Measurements from ENCODE around the gene CBX4.

The CBX4 gene

GRCh38 chr17:79790805-79791734, 48.2 kb downstream of the CBX4 start:
- no peak for TF ChIP-seq ESRRG (CRISPR knock-in tag; IDR thresholded peaks at IDR 0.05)
- TF ChIP-seq ZFP3 (CRISPR knock-in tag; IDR thresholded peaks at IDR 0.05): no peak
- TF ChIP-seq ZNF8 (CRISPR knock-in tag; IDR thresholded peaks at IDR 0.05): no peak
- no peak for TF ChIP-seq TCF4 (CRISPR knock-in tag; IDR thresholded peaks at IDR 0.05; ENCODE audit: borderline replicate concordance)
- no peak for TF ChIP-seq ISL1 (CRISPR knock-in tag; IDR thresholded peaks at IDR 0.05)
- TF ChIP-seq CSRNP3 (CRISPR knock-in tag; IDR thresholded peaks at IDR 0.05): no peak
- no peak for TF ChIP-seq POU6F1 (CRISPR knock-in tag; IDR thresholded peaks at IDR 0.05; ENCODE audit: borderline replicate concordance, low read depth)
- TF ChIP-seq ZFP30 (CRISPR knock-in tag; IDR thresholded peaks at IDR 0.05): no peak
- peak; percentile 1; the same call in 1 of the 3 replicates for ATAC-seq

- TF ChIP-seq ZNF8 (CRISPR knock-in tag; IDR thresholded peaks at IDR 0.05): no peak
- no peak for TF ChIP-seq SNAI2 (CRISPR knock-in tag; IDR thresholded peaks at IDR 0.05)
- no peak for TF ChIP-seq CSRNP3 (CRISPR knock-in tag; IDR thresholded peaks at IDR 0.05)
- TF ChIP-seq OSR1 (CRISPR knock-in tag; IDR thresholded peaks at IDR 0.05): no peak
- no peak for TF ChIP-seq CREB5 (CRISPR knock-in tag; IDR thresholded peaks at IDR 0.05; ENCODE audit: low read depth)
- TF ChIP-seq ZFP3 (CRISPR knock-in tag; IDR thresholded peaks at IDR 0.05): no peak
- no peak for ATAC-seq
Observed at GRCh38 chr17:79789943-79790804, 49.1 kb downstream of the CBX4 start.

- TF ChIP-seq ZFP3 (CRISPR knock-in tag; IDR thresholded peaks at IDR 0.05): no peak
- TF ChIP-seq CSDC2 (CRISPR knock-in tag; IDR thresholded peaks at IDR 0.05): no peak
- no peak for TF ChIP-seq TCF4 (CRISPR knock-in tag; IDR thresholded peaks at IDR 0.05; ENCODE audit: borderline replicate concordance)
- no peak for TF ChIP-seq ISL1 (CRISPR knock-in tag; IDR thresholded peaks at IDR 0.05)
- no peak for TF ChIP-seq GLIS3 (CRISPR knock-in tag; IDR thresholded peaks at IDR 0.05)
- no peak for TF ChIP-seq CSRNP3 (CRISPR knock-in tag; IDR thresholded peaks at IDR 0.05)
- no peak for TF ChIP-seq ZC3H10 (CRISPR knock-in tag; IDR thresholded peaks at IDR 0.05)
- no peak for TF ChIP-seq ARNTL (CRISPR knock-in tag; IDR thresholded peaks at IDR 0.05; ENCODE audit: borderline replicate concordance, low read depth)
- no peak for TF ChIP-seq RARB (CRISPR knock-in tag; IDR thresholded peaks at IDR 0.05)
- ATAC-seq: no peak
Observed at GRCh38 chr17:79788989-79789942, 50.0 kb downstream of the CBX4 start.

Data from SK-N-SH treated with all-trans-retinoic acid at 6 μM for 48 hours (cell line).